GM21515 (cell line): ENCODE measurements around the gene TSHZ2.
"Not testable (repeated sequence)": the region's sequence is repeated elsewhere in the genome, so short reads cannot be mapped to it uniquely, and the experiment has no call there.

Experiments
- ATAC-seq: cut with Tn5 transposase; IDR thresholded peaks from one replicate; pipeline ENCODE4 v1.9.1; 2021; ENCODE audit not compliant: unreplicated experiment

TSHZ2 gene

DNA sequence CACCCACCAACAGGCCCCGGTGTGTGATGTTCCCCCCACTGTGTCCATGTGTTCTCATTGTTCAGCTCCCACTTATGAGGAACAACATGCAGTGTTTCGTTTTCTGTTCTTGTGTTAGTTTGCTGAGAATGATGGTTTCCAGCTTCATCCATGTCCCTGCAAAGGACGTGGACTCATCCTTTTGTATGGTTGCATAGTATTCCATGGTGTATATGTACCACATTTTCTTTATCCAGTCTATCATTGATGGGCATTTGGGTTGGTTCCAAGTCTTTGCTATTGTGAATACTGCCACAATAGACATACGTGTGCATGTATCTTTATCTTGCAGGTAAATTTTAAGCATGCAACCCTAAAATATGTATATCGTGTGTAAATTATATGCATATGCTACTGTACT is 52.5 kb downstream of the TSHZ2 start:
- ATAC-seq, result not testable (repeated sequence)

DNA sequence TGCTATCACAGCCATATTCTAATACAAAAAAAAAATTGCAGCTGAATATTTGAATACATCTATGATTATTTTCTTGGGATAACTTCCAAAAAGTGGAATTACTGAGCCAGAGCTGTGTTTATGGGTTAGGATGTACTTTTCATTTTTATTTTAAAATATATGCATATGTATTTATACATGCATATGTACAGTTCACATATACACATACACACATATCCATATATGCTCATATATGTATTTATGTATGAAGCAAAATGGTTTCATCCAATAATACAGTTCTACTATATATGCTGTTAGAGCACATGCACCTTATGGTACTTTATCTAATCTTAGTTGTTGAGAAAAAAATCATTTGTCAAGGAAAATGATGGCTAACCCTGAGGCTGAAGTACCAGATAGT is 54.9 kb downstream of the TSHZ2 start:
- ATAC-seq, result no peak

DNA sequence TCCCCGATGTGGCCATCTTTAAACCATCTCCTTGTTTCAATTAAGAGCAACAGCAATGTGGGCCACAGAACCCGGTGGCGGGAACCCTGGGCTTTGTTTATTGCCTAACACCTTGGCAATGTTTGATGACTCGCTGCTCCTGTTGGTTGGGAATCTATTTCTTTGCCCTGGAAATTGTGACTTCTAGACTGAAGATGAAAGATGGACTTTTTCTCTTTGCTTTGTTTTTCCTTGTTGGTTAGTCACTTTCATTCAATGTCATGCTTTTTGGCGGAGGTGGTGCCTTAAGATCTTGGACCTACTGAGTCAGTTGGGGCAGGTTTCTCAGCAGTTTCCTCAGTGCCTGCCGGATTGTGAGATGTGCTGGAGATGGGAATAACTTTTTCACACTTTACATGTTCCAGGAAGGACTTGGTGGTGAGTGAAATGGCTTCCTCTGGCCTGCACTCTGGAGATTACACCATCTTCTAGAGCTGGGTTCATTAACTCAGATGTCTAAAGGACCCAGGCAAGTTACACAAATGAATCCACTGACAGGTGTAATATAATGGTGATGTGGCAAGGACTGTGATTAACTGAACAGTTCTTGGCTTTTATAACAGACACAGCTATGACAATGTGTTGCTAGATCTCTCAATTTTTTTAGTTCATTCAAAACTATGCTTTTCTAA is 56.3 kb downstream of the TSHZ2 start:
- no peak for ATAC-seq

GRCh38 chr20:53030061-53030460 is 57.9 kb downstream of the TSHZ2 start:
- ATAC-seq, result no peak

DNA sequence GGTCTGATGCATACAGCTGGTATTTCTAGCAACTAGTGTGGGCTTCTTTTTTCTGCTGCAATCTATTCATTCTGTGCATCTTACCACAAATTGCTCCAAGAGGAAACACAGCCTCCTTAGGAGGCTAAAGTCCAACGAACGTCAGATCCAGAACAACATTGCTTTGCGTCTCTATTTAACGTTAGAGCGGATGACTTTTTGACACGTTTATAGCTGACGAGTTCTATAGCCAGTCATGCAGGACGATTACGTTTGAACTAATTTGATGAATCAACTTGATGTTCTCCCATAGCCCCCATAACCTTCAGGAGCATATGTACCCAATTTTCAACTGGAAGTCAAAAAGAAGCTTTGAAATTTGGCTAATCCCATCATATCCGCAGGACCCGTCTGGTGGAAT is 59.9 kb downstream of the TSHZ2 start:
- ATAC-seq, result no peak

DNA sequence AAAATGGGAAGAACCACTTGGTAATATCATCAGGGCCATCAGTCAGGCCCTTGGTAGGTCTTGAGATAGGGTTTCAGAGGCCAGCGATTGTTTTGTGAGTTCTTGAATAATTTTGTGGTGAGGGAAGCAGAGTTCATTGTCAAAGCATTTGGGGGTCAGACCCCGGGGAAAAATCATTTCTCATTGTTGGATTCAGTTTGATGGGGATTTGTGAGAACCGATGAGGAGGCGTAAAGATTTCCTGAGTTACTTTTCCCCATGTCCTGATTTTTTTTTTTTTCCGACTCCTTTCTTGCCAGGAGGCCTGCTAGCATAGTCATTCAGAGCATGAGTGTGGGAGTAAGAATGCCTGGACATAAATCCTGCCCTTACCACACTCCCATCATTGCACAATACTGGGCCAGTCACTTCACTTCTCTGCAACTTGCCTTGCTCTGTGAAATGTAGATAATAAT is 60.3 kb downstream of the TSHZ2 start:
- ATAC-seq, result no peak

- no peak for ATAC-seq
Observed at GRCh38 chr20:53033176-53033575, 61.0 kb downstream of the TSHZ2 start.

DNA sequence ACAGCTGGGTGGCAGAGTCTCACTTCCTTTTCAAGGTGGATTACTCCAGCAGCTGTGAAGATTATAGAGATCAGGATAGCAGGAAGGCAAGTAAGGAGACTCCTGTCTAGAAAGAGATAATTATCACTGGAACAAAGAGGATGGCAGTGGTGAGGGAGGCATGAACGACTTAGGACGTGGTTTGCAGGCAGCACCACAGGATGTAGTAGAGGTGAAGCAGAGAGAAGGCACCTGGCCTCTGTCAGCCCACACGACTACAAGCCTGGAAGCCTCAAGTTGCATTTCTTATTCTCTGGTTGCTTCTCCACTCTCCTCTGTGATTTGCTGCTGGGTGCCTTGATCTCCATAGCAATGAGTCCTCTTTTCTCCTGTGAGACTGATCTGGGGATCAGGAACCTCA is 62.7 kb downstream of the TSHZ2 start:
- ATAC-seq, result no peak

DNA sequence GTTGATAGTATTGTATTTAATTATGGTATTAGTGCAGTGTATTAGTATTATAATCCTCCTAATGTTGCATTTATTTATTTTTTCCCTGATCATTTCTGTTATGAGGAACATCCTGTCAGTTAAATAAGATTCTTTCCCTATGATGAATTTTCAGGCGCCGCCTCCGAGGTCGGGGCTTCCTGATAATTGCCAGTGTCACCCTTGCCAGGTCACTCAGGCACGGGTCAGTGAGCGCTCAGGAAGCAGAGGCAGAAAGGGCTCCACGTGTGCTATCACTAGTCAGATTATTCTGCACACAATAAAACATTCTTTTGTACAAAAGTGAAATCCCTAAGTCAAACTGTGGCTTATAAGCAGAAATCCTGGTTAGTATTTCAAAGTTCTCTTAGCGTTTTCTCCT is 64.8 kb downstream of the TSHZ2 start:
- no peak for ATAC-seq

DNA sequence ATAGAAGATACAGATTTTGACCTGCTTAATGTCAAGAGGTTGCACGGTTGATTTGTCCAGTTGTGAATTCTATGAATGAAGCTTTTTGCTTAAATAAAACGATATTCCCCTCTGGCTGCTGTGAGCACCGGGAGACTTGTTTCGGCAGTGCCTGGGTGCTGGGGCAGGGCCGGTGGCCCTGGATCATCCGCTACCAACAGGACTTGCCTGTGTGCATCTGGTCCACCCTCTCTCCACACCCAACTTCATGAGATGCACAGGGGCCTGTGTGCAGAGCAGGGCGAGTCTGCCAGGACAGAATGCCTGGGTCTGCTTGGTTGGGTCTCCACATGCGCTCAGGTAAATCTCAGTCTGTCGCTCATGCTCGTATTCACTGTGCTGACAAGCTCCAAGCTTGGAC is 65.5 kb downstream of the TSHZ2 start:
- no peak for ATAC-seq

DNA sequence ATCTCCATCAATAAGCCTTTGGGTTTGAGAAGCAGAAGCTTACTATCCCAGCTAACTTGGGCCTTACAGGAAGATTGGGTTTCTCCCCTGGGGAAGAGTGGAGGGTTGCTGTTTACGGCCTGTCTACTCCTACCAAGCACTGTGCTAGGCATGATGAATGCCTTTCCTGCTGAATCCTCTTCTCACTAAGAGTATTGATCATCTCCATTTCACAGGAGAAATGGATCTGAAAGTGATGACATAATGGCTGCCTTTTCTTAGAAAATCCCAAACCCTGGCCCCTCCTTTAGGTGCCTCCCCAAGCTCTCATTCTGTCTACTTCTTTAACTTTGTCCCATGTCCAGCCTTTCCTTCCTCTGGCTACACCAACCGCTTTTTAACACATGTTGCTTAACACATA is 66.1 kb downstream of the TSHZ2 start:
- no peak for ATAC-seq

GRCh38 chr20:53040693-53041589 is 68.8 kb downstream of the TSHZ2 start:
- no peak for ATAC-seq

DNA sequence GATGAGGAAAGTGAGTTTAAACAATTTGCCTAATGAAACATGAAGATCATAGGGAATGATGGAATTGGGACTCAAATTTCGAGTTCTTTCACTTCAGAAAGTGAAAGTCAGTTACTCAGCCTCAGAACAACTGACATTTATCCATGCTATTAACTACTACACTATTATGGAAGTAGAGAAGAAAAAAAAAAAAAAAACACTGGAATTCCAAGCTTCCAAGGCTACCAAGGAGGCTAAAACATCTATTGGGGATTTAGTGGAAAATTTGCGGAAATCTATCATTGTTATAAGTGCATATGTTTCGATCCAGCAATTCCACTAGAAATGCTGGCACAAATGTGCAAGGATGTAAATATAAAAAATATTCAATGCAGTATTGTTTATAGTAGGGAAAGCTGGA is 70.4 kb downstream of the TSHZ2 start:
- ATAC-seq, result no peak

- ATAC-seq, result no peak
Observed at GRCh38 chr20:53044296-53044695, 72.1 kb downstream of the TSHZ2 start.

GRCh38 chr20:53045941-53046340 is 73.8 kb downstream of the TSHZ2 start:
- ATAC-seq, result no peak

DNA sequence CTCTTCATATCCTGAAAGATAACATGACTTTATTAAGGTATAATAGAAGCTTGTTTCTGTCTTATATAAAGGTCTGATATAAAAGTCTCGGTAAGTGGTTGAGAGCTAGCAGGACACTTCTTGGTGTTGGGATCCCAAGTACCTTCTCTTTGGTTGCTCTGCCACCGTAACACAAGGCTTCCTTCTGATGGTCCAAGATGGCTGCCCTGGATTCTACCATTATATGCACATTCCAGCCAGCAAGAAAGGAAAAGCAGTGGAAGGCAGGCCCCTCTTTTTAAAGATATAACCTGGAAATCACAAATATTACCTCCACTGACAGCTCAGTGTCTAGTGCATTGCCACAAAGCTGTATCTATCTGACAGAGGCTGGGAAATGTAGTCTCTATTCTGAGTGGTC is 75.0 kb downstream of the TSHZ2 start:
- no peak for ATAC-seq

DNA sequence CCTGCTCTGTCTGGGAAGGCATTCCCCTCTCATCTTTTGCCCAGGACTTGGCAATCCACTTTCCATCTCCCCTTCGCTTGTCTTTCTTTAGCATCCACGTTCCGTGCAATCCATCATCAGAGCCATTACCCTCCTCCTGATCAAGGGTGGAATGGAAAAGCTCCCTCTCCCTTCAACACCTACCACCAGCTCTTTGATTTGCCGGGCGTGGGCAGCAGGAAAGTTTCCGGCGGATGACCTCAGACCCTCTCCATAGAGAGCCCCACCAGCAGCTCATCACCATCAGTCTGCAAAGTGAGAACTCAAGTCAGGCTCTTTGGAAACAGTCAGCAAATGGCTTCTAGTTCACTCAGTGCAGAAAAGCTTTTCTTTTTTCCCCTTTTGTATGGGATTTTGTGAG is 76.2 kb downstream of the TSHZ2 start:
- ATAC-seq, result no peak

GRCh38 chr20:53050338-53050737 is 78.2 kb downstream of the TSHZ2 start:
- ATAC-seq, result no peak

DNA sequence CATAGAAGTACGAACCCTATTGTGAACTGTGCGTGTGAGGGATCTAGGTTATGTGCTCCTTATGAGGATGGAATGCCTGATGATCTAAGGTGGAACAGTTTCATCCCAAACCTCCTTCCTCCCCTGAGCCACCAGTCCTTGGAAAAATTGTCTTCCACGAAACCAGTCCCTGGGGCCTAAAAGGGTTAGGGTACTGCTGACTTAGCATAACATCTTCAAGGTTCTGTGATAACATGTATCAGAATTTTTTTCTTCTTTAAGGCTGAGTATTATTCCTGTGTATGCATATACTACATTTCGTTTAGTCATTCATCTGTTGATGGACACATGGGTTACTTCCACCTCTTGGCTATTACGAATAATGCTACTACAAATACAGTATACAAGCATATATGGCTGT is 80.2 kb downstream of the TSHZ2 start:
- no peak for ATAC-seq

- no peak for ATAC-seq
Observed at GRCh38 chr20:53053595-53053994, 81.4 kb downstream of the TSHZ2 start.

- ATAC-seq, result no peak
Observed at GRCh38 chr20:53055367-53056067, 83.4 kb downstream of the TSHZ2 start.

DNA sequence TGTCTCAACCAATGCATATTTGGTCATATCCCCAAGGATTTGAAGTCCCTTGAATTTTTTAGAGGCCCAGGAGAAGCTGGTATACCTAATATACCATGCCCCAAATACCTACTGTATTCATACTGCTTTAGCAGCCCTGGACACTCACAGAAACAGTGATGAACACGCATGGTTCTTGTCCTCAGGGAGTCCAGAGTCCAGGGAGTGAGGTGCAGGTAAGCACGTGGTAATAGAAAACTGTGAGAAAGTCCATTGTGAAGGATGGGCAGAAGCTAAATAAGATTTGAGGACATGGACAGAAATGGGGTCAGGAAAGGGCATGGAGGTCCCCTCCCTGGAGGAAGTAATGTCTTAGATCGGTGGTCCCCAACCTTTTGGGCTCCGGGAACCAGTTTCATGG is 85.4 kb downstream of the TSHZ2 start:
- no peak for ATAC-seq
